ENCODE measurements around the gene STXBP1. TPM values are rescaled to one million over a fixed set of nuclear protein-coding genes. Genes with fewer than 3 reads are reported as not detected.

The STXBP1 gene
- total RNA-seq, 1 donor from 2014 or later, result 12.0 TPM

GRCh38 chr9:127595611-127596010, 16.5 kb upstream of the STXBP1 start:
- H3K36me3 ChIP-seq, result no peaks in the 10 kb centered on the region
- H3K27ac Mint-ChIP-seq, result no peak overlapping the region
- DNase-seq (ENCODE audit: low spot score), result no peak
- no peaks in the 10 kb centered on the region for H4K20me1 ChIP-seq (ENCODE audit: low read depth)
- H3K27ac ChIP-seq, result no peak overlapping the region
- H3K4me1 Mint-ChIP-seq, result peaks cover 11% of the 10 kb centered on the region
- no peaks in the 10 kb centered on the region for H3K9me3 Mint-ChIP-seq
- H3K27me3 ChIP-seq, result no peaks in the 10 kb centered on the region
- H2AFZ ChIP-seq (replicated peaks), result no peak overlapping the region
- H3K9ac ChIP-seq, result no peak overlapping the region
- no peaks in the 10 kb centered on the region for H3K4me1 ChIP-seq
- H3K36me3 Mint-ChIP-seq, result no peaks in the 10 kb centered on the region
- no peak overlapping the region for H3K4me3 Mint-ChIP-seq
- no peak overlapping the region for H3K4me3 ChIP-seq
- H3K79me2 ChIP-seq (ENCODE audit: low read depth), result no peaks in the 10 kb centered on the region
- H3K27me3 Mint-ChIP-seq (ENCODE audit: insufficient read depth, low read depth), result peaks cover 6% of the 10 kb centered on the region
- no peak for TF ChIP-seq EZH2phosphoT487 (IDR thresholded peaks at IDR 0.05)
- TF ChIP-seq CTCF (IDR thresholded peaks at IDR 0.05), result no peak
- no peak for TF ChIP-seq EZH2 (IDR thresholded peaks at IDR 0.05)
- H3K9me3 ChIP-seq (ENCODE audit: low read depth), result no peaks in the 10 kb centered on the region
- H3K4me2 ChIP-seq, result no peak overlapping the region
- peaks cover 8% of the 10 kb centered on the region for H3F3A ChIP-seq (ENCODE audit: low read depth)

GRCh38 chr9:127598839-127599549, 13.1 kb upstream of the STXBP1 start:
- Histone ChIP-seq H3K79me2 (ENCODE audit: low read depth) (no peaks in the 10 kb centered on the region), H3K4me1 (no peaks in the 10 kb centered on the region), H3K9me3 (ENCODE audit: low read depth) (no peaks in the 10 kb centered on the region), H4K20me1 (ENCODE audit: low read depth) (no peaks in the 10 kb centered on the region), H2AFZ (replicated peaks) (no peak overlapping the region), H3K27me3 (no peaks in the 10 kb centered on the region), H3K27ac (no peak overlapping the region), H3F3A (ENCODE audit: low read depth) (peaks cover 13% of the 10 kb centered on the region), H3K9ac (no peak overlapping the region), H3K4me2 (no peak overlapping the region), H3K4me3 (no peak overlapping the region), H3K36me3 (no peaks in the 10 kb centered on the region)
- Mint-ChIP-seq H3K27ac (peak overlapping the region; percentile 47), H3K4me1 (peaks cover 9% of the 10 kb centered on the region), H3K36me3 (no peaks in the 10 kb centered on the region), H3K4me3 (no peak overlapping the region), H3K9me3 (no peaks in the 10 kb centered on the region), H3K27me3 (ENCODE audit: insufficient read depth, low read depth) (peaks cover 6% of the 10 kb centered on the region)
- TF ChIP-seq EZH2phosphoT487 (IDR thresholded peaks at IDR 0.05) (no peak), EZH2 (IDR thresholded peaks at IDR 0.05) (no peak), CTCF (IDR thresholded peaks at IDR 0.05) (no peak)
- DNase-seq (ENCODE audit: low spot score), result peak; percentile 18

GRCh38 chr9:127599550-127599891, 12.6 kb upstream of the STXBP1 start:
- Histone ChIP-seq H3K36me3 (no peaks in the 10 kb centered on the region), H3K27me3 (no peaks in the 10 kb centered on the region), H3F3A (ENCODE audit: low read depth) (peaks cover 13% of the 10 kb centered on the region), H3K4me1 (no peaks in the 10 kb centered on the region), H3K79me2 (ENCODE audit: low read depth) (no peaks in the 10 kb centered on the region), H3K9me3 (ENCODE audit: low read depth) (no peaks in the 10 kb centered on the region), H3K9ac (no peak overlapping the region), H3K27ac (no peak overlapping the region), H4K20me1 (ENCODE audit: low read depth) (no peaks in the 10 kb centered on the region), H2AFZ (replicated peaks) (no peak overlapping the region), H3K4me3 (no peak overlapping the region), H3K4me2 (no peak overlapping the region)
- Mint-ChIP-seq H3K9me3 (no peaks in the 10 kb centered on the region), H3K27me3 (ENCODE audit: insufficient read depth, low read depth) (peaks cover 6% of the 10 kb centered on the region), H3K27ac (peak overlapping the region; percentile 42), H3K4me1 (peaks cover 9% of the 10 kb centered on the region), H3K4me3 (no peak overlapping the region), H3K36me3 (no peaks in the 10 kb centered on the region)
- TF ChIP-seq EZH2phosphoT487 (IDR thresholded peaks at IDR 0.05) (no peak), EZH2 (IDR thresholded peaks at IDR 0.05) (no peak), CTCF (IDR thresholded peaks at IDR 0.05) (no peak)
- no peak for DNase-seq (ENCODE audit: low spot score)

Data from neural progenitor cell (in vitro differentiated cells).